Endothelial cell of umbilical vein (primary cell): ENCODE results near the gene TAF10. TPM values are rescaled to one million over a fixed set of nuclear protein-coding genes. Genes with fewer than 3 reads are reported as not detected.

Experiments used
- BruUV-seq: library from RNA; stranded (reverse); fragments of 400-500 nt; replicated peaks from 2 replicates; lab custom pipeline; 2021; lab: Mats Ljungman, UMichigan
- CTCF ChIA-PET: fragments of 300-600, 350-600 bp; sonication (Branson Sonifier 250); formaldehyde crosslinking; loops from one replicate; lab custom pipeline; 2021; ENCODE audit warnings: antibody characterized with exemption, inconsistent platforms; lab: Charles Lee
- POLR2A ChIA-PET: fragments of 300-600, 350-600 bp; sonication (Branson Sonifier 250); formaldehyde crosslinking; loops from one replicate; lab custom pipeline; 2021; ENCODE audit warnings: antibody characterized with exemption, inconsistent platforms; lab: Charles Lee
- DNase-seq: peaks from one replicate; pipeline ENCODE4 v3.0.0-alpha.2; 2011; ENCODE audit warnings: low read depth, low spot score
- FAIRE-seq: peaks from 2 replicates; lab custom pipeline; 2011; peaks lifted over from hg19 to GRCh38; lab: Jason Lieb, UNC
- H2AFZ ChIP-seq: 2 replicates; pipeline ENCODE4 v1.6.0; 2012; ENCODE audit warnings: low read depth, low read length, control low read depth, inconsistent platforms
- H3K27ac ChIP-seq: 2 replicates; pipeline ENCODE4 v1.5.1; 2011; ENCODE audit warnings: low read depth, mild to moderate bottlenecking, control low read depth, low read length, moderate library complexity; ENCODE audit not compliant: insufficient read depth
- H3K27me3 ChIP-seq, 2 experiments: 2 replicates each; pipeline versions ENCODE4 v1.6.0 to v1.6.1; 2011; ENCODE audit warnings: low read length in 2 of 2, mixed read lengths in 1 of 2; ENCODE audit not compliant: control insufficient read depth in 2 of 2, insufficient read depth in 2 of 2
- H3K36me3 ChIP-seq, 2 experiments: 2 replicates in 1 of 2; 3 replicates in 1 of 2; pipeline ENCODE4 v1.5.1; 2011; ENCODE audit warnings: low read length in 2 of 2, mild to moderate bottlenecking in 1 of 2, moderate library complexity in 1 of 2; ENCODE audit not compliant: control insufficient read depth in 2 of 2, insufficient read depth in 2 of 2; ENCODE audit errors: extremely low read depth in 1 of 2
- H3K4me1 ChIP-seq: 3 replicates; pipeline ENCODE4 v1.5.1; 2011; ENCODE audit warnings: mild to moderate bottlenecking, low read length; ENCODE audit not compliant: control insufficient read depth, insufficient read depth; ENCODE audit errors: extremely low read depth
- H3K4me2 ChIP-seq: 2 replicates; pipeline ENCODE4 v1.6.1; 2011; ENCODE audit warnings: low read length, control low read depth, mixed read lengths; ENCODE audit not compliant: insufficient read depth
- H3K4me3 ChIP-seq, 3 experiments: fragments of 200-600 bp in 1 of 3; sonication (generic), shearing (Covaris generic) in 1 of 3; replicated peaks in 1 of 3; 2 replicates each; pipeline ENCODE4 v1.5.1; 2011 to 2016; ENCODE audit warnings: control low read depth in 3 of 3, low read length in 3 of 3, mild to moderate bottlenecking in 2 of 3, inconsistent platforms in 1 of 3, low read depth in 1 of 3, moderate library complexity in 1 of 3; ENCODE audit not compliant: insufficient read depth in 1 of 3
- H3K79me2 ChIP-seq: 2 replicates; pipeline ENCODE4 v1.6.0; 2012; ENCODE audit warnings: low read length, inconsistent platforms; ENCODE audit not compliant: control insufficient read depth, insufficient read depth
- H3K9ac ChIP-seq: replicated peaks from 2 replicates; pipeline ENCODE3; 2011; ENCODE audit warnings: low read length, control low read depth; ENCODE audit not compliant: insufficient read depth; ENCODE audit errors: extremely low read depth
- H3K9me1 ChIP-seq: replicated peaks from 3 replicates; pipeline ENCODE4 v1.6.0; 2011; ENCODE audit warnings: mild to moderate bottlenecking, low read length; ENCODE audit not compliant: control insufficient read depth, insufficient read depth; ENCODE audit errors: extremely low read depth
- H3K9me3 ChIP-seq: replicated peaks from 2 replicates; pipeline ENCODE4 v1.5.1; 2012; ENCODE audit warnings: low read length, inconsistent platforms; ENCODE audit not compliant: control insufficient read depth, insufficient read depth
- H4K20me1 ChIP-seq: replicated peaks from 2 replicates; pipeline ENCODE3; 2011; ENCODE audit warnings: mild to moderate bottlenecking, low read length; ENCODE audit not compliant: control insufficient read depth, insufficient read depth; ENCODE audit errors: extremely low read depth
- EZH2 ChIP-seq: IDR thresholded peaks from 2 replicates; pipeline ENCODE4 v1.6.1; 2012; ENCODE audit warnings: borderline replicate concordance, low read depth, mild to moderate bottlenecking, moderate library complexity, low read length, inconsistent platforms; ENCODE audit not compliant: severe bottlenecking
- GATA2 ChIP-seq: IDR thresholded peaks from 2 replicates; pipeline ENCODE4 v1.7.0; 2011; ENCODE audit warnings: low read depth, mild to moderate bottlenecking, moderate library complexity, mixed read lengths, low read length; ENCODE audit not compliant: insufficient read length, insufficient read depth
- JUN ChIP-seq: IDR thresholded peaks from 2 replicates; pipeline ENCODE4 v1.6.1; 2011; ENCODE audit warnings: borderline replicate concordance, low read depth; ENCODE audit not compliant: insufficient read length, insufficient read depth
- MYC ChIP-seq: IDR thresholded peaks from one replicate; pipeline ENCODE4 v1.6.1; 2011; ENCODE audit warnings: mild to moderate bottlenecking, low read depth, low read length
- POLR2A ChIP-seq: IDR thresholded peaks from 2 replicates; pipeline ENCODE4 v1.6.1; 2012; ENCODE audit warnings: low read depth, mild to moderate bottlenecking, control low read depth, low read length
- POLR2AphosphoS5 ChIP-seq: IDR thresholded peaks from 2 replicates; pipeline ENCODE4 v1.6.1; 2012; ENCODE audit warnings: low read depth, mild to moderate bottlenecking, control low read depth, low read length, moderate library complexity; ENCODE audit not compliant: insufficient read depth
- dilution Hi-C: fragments of 300-500 bp; cut with MboI; formaldehyde crosslinking; loops from one replicate; pipeline ENCODE4 v1.15.0; 2019; ENCODE audit warnings: low sequenced_read_pairs; ENCODE audit not compliant: extremely low pct_ligation_motif_present
- intact Hi-C: fragments of 100-400 bp; cut with micrococcal nuclease; formaldehyde crosslinking; loops from one replicate; pipeline ENCODE4 v1.10.0; 2022
- polyA plus RNA-seq, 4 experiments: library from polyadenylated mRNA; depleted of rRNA in 3 of 4; stranded (reverse) in 3 of 4; unstranded in 1 of 4; fragments of >200 nt; gene quantifications; 2 replicates each; pipeline versions ENCODE4 v1.2.1 to v1.2.3, GENCODE V29; 2011 to 2012; ENCODE audit warnings: missing spikeins in 1 of 4
- total RNA-seq: library from RNA; stranded (reverse); gene quantifications from 2 replicates; pipeline ENCODE4 v1.2.3, GENCODE V29; 2021
- TF ChIP-seq, protein P1 (sequence below), 2 donors: IDR thresholded peaks; 1 replicate in 1 of 2; 2 replicates in 1 of 2; pipeline ENCODE4 v1.5.1; 2011; ENCODE audit warnings: low read length in 2 of 2, mild to moderate bottlenecking in 2 of 2, moderate library complexity in 2 of 2, control low read depth in 1 of 2, inconsistent platforms in 1 of 2, low read depth in 1 of 2; ENCODE audit not compliant: insufficient read depth in 1 of 2; ENCODE audit errors: extremely low read depth in 1 of 2

TAF10 gene
- total and polyA plus RNA-seq, 2 donors (not counting 3 experiments of a cell fraction or from before 2014, with no cell fraction given), result 86.2 to 149 TPM

DNA sequence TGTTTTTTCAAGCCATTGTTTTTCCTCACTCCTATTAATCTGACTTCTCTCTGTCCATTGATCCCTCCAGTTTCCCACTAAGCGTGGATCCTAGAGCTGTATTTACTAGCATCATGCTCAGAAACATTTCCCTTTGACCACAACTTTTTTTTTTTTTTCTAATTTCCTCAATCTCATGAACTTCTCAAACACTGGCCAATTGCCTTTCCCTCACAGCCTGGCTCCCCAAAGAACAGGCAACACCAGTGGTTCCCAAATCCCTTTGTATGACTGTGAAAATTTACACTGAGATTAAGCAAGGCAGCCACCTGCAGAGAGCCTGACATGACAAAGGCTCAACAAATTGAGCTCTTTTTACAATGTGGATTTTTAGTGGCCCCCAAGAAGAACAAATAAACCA is 8.6 kb upstream of the TAF10 start:
- H3K79me2 ChIP-seq, result peaks cover 7% of the 10 kb centered on the region
- intact Hi-C loops, result no loop called here
- H3K9me1 ChIP-seq, result no peaks in the 10 kb centered on the region
- ChIA-PET POLR2A (interaction anchor here (1.4 kb wide), 1 partner anchor 15 kb away, joined by 4 read pairs; no protein-coding TSS in a partner anchor), CTCF (interaction anchor here (1.5 to 7.6 kb wide), 5 partner anchors 47 to 241 kb away, joined by 5 to 79 read pairs (median 8); partner anchors contain the start of gene MRPL17)
- no peaks in the 10 kb centered on the region for H4K20me1 ChIP-seq
- no peak for TF ChIP-seq POLR2AphosphoS5
- no peak for TF ChIP-seq POLR2A
- no peak for TF ChIP-seq EZH2
- TF ChIP-seq, protein P1, sequence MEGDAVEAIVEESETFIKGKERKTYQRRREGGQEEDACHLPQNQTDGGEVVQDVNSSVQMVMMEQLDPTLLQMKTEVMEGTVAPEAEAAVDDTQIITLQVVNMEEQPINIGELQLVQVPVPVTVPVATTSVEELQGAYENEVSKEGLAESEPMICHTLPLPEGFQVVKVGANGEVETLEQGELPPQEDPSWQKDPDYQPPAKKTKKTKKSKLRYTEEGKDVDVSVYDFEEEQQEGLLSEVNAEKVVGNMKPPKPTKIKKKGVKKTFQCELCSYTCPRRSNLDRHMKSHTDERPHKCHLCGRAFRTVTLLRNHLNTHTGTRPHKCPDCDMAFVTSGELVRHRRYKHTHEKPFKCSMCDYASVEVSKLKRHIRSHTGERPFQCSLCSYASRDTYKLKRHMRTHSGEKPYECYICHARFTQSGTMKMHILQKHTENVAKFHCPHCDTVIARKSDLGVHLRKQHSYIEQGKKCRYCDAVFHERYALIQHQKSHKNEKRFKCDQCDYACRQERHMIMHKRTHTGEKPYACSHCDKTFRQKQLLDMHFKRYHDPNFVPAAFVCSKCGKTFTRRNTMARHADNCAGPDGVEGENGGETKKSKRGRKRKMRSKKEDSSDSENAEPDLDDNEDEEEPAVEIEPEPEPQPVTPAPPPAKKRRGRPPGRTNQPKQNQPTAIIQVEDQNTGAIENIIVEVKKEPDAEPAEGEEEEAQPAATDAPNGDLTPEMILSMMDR (IDR thresholded peaks at IDR 0.05; ENCODE audit: extremely low read depth in 1 of 2, insufficient read depth in 1 of 2, low read depth in 1 of 2, low read length in 2 of 2), result no peak
- TF ChIP-seq MYC, result no peak
- no peak for TF ChIP-seq GATA2
- TF ChIP-seq JUN, result no peak
- H3K4me3 ChIP-seq, result no peak overlapping the region
- H3K27me3 ChIP-seq, result no peaks in the 10 kb centered on the region
- peak; percentile 12 for FAIRE-seq
- H3K9ac ChIP-seq, result no peak overlapping the region
- no peak for DNase-seq
- no peak overlapping the region for H3K4me2 ChIP-seq
- H3K4me1 ChIP-seq, result peaks cover 33% of the 10 kb centered on the region
- no TSS peak for BruUV-seq
- H3K36me3 ChIP-seq, result peaks cover 3 to 25% of the 10 kb centered on the region in 2 experiments
- H3K27ac ChIP-seq, result no peak overlapping the region
- H2AFZ ChIP-seq, result no peak overlapping the region
- H3K9me3 ChIP-seq, result no peaks in the 10 kb centered on the region
- dilution Hi-C loops, result no loop called here
